ENCODE results near the gene CCDC34. TPM values are rescaled to one million over a fixed set of nuclear protein-coding genes. Genes with fewer than 3 reads are reported as not detected.

The CCDC34 gene
- total RNA-seq, 2 experiments from 2014 or later: 1.3 to 1.6 TPM

- no peak overlapping the region for H3K4me3 ChIP-seq (ENCODE audit: low read length)
- no peaks in the 10 kb centered on the region for H3K9me3 Mint-ChIP-seq
Observed at GRCh38 chr11:27397624-27398399, 34.8 kb upstream of the CCDC34 start.

GRCh38 chr11:27396259-27396839, 33.3 kb upstream of the CCDC34 start:
- no peaks in the 10 kb centered on the region for H3K27me3 ChIP-seq (ENCODE audit: control insufficient read depth in 1 of 2, insufficient read depth in 2 of 2, low read length in 2 of 2)
- intact Hi-C loops (cut with DNase I, micrococcal nuclease): no loop called here
- no peak overlapping the region for H3K4me3 ChIP-seq (ENCODE audit: low read length)
- H3K36me3 ChIP-seq (ENCODE audit: insufficient read depth, low read length): no peaks in the 10 kb centered on the region
- no peaks in the 10 kb centered on the region for H3K9me3 Mint-ChIP-seq
- H3K27me3 Mint-ChIP-seq: peaks cover 7% of the 10 kb centered on the region
- no peaks in the 10 kb centered on the region for H3K9me3 ChIP-seq (ENCODE audit: control insufficient read depth in 1 of 2, insufficient read depth in 1 of 2, low read length in 2 of 2)
- no peaks in the 10 kb centered on the region for H3K36me3 Mint-ChIP-seq (ENCODE audit: low read depth)
- POLR2A ChIA-PET: no interaction called here
- ATAC-seq (ENCODE audit: poor library complexity) (no peak), DNase-seq (no peak)
- no peak overlapping the region for H3K27ac ChIP-seq (ENCODE audit: low read depth in 1 of 2, low read length in 2 of 2)
- TF ChIP-seq, protein P1, sequence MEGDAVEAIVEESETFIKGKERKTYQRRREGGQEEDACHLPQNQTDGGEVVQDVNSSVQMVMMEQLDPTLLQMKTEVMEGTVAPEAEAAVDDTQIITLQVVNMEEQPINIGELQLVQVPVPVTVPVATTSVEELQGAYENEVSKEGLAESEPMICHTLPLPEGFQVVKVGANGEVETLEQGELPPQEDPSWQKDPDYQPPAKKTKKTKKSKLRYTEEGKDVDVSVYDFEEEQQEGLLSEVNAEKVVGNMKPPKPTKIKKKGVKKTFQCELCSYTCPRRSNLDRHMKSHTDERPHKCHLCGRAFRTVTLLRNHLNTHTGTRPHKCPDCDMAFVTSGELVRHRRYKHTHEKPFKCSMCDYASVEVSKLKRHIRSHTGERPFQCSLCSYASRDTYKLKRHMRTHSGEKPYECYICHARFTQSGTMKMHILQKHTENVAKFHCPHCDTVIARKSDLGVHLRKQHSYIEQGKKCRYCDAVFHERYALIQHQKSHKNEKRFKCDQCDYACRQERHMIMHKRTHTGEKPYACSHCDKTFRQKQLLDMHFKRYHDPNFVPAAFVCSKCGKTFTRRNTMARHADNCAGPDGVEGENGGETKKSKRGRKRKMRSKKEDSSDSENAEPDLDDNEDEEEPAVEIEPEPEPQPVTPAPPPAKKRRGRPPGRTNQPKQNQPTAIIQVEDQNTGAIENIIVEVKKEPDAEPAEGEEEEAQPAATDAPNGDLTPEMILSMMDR (IDR thresholded peaks at IDR 0.05): no peak
- CTCF ChIA-PET: no interaction called here
- no peak overlapping the region for H3K4me3 Mint-ChIP-seq
- H3K4me1 ChIP-seq (ENCODE audit: insufficient read depth, low read length): no peaks in the 10 kb centered on the region
- H3K27ac Mint-ChIP-seq: no peak overlapping the region
- no peaks in the 10 kb centered on the region for H3K4me1 Mint-ChIP-seq (ENCODE audit: low read depth)

More at GRCh38 chr11:27397624-27398399, 34.8 kb upstream of the CCDC34 start:
- no peak overlapping the region for H3K27ac Mint-ChIP-seq
- intact Hi-C loops (cut with DNase I, micrococcal nuclease): no loop called here
- POLR2A ChIA-PET: no interaction called here
- Histone ChIP-seq H3K27me3 (ENCODE audit: control insufficient read depth in 1 of 2, insufficient read depth in 2 of 2, low read length in 2 of 2) (no peaks in the 10 kb centered on the region), H3K36me3 (ENCODE audit: insufficient read depth, low read length) (no peaks in the 10 kb centered on the region), H3K4me1 (ENCODE audit: insufficient read depth, low read length) (no peaks in the 10 kb centered on the region), H3K27ac (ENCODE audit: low read depth in 1 of 2, low read length in 2 of 2) (no peak overlapping the region), H3K9me3 (ENCODE audit: control insufficient read depth in 1 of 2, insufficient read depth in 1 of 2, low read length in 2 of 2) (no peaks in the 10 kb centered on the region)
- DNase-seq (no peak), ATAC-seq (ENCODE audit: poor library complexity) (no peak)
- CTCF ChIA-PET: no interaction called here
- H3K4me1 Mint-ChIP-seq (ENCODE audit: low read depth): no peaks in the 10 kb centered on the region
- peaks cover 7% of the 10 kb centered on the region for H3K27me3 Mint-ChIP-seq
- H3K36me3 Mint-ChIP-seq (ENCODE audit: low read depth): no peaks in the 10 kb centered on the region
- H3K4me3 Mint-ChIP-seq: no peak overlapping the region
- TF ChIP-seq, protein P1 (IDR thresholded peaks at IDR 0.05): no peak

GRCh38 chr11:27395556-27396258, 32.7 kb upstream of the CCDC34 start:
- H3K4me3 Mint-ChIP-seq: no peak overlapping the region
- DNase-seq (no peak), ATAC-seq (ENCODE audit: poor library complexity) (no peak)
- Histone ChIP-seq H3K27ac (ENCODE audit: low read depth in 1 of 2, low read length in 2 of 2) (no peak overlapping the region), H3K9me3 (ENCODE audit: control insufficient read depth in 1 of 2, insufficient read depth in 1 of 2, low read length in 2 of 2) (no peaks in the 10 kb centered on the region), H3K4me3 (ENCODE audit: low read length) (no peak overlapping the region), H3K27me3 (ENCODE audit: control insufficient read depth in 1 of 2, insufficient read depth in 2 of 2, low read length in 2 of 2) (no peaks in the 10 kb centered on the region), H3K4me1 (ENCODE audit: insufficient read depth, low read length) (no peaks in the 10 kb centered on the region), H3K36me3 (ENCODE audit: insufficient read depth, low read length) (no peaks in the 10 kb centered on the region)
- ChIA-PET CTCF (no interaction called here), POLR2A (interaction anchor here (0.8 kb wide), 1 partner anchor 64 kb away, joined by 3 read pairs; no protein-coding TSS in a partner anchor)
- H3K4me1 Mint-ChIP-seq (ENCODE audit: low read depth): no peaks in the 10 kb centered on the region
- no peaks in the 10 kb centered on the region for H3K9me3 Mint-ChIP-seq
- H3K27ac Mint-ChIP-seq: no peak overlapping the region
- TF ChIP-seq, protein P1 (IDR thresholded peaks at IDR 0.05): no peak
- no peaks in the 10 kb centered on the region for H3K36me3 Mint-ChIP-seq (ENCODE audit: low read depth)
- intact Hi-C loops (cut with DNase I, micrococcal nuclease): no loop called here
- peaks cover 7% of the 10 kb centered on the region for H3K27me3 Mint-ChIP-seq
